GM12872 (cell line): ENCODE results near the gene KRT16.

Experiments used
- TF ChIP-seq, protein P1 (sequence below): IDR thresholded peaks from 3 replicates; pipeline ENCODE4 v1.5.1; 2011; ENCODE audit warnings: low read depth, mild to moderate bottlenecking, low read length, moderate library complexity; ENCODE audit not compliant: insufficient read depth

KRT16 gene

DNA sequence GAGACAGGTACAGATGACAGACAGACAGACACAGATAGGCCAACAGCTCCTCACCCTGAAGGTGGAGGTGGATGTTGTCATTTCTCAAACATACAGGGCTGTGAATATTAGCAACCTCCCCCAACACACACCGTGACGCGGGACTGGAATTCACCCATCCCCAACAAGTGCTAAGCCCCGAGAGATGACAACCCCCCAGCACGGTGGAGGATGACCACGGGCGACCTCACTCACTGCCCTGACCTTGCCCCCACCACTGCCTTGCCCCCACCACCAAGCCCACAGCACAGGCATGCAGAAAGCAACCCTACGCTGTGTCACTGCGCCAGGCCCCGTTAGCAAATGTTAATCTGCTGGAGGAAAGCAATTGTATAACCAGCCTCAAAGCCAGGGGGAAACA is 16.7 kb upstream of the KRT16 start:
- TF ChIP-seq, protein P1, sequence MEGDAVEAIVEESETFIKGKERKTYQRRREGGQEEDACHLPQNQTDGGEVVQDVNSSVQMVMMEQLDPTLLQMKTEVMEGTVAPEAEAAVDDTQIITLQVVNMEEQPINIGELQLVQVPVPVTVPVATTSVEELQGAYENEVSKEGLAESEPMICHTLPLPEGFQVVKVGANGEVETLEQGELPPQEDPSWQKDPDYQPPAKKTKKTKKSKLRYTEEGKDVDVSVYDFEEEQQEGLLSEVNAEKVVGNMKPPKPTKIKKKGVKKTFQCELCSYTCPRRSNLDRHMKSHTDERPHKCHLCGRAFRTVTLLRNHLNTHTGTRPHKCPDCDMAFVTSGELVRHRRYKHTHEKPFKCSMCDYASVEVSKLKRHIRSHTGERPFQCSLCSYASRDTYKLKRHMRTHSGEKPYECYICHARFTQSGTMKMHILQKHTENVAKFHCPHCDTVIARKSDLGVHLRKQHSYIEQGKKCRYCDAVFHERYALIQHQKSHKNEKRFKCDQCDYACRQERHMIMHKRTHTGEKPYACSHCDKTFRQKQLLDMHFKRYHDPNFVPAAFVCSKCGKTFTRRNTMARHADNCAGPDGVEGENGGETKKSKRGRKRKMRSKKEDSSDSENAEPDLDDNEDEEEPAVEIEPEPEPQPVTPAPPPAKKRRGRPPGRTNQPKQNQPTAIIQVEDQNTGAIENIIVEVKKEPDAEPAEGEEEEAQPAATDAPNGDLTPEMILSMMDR: no peak

DNA sequence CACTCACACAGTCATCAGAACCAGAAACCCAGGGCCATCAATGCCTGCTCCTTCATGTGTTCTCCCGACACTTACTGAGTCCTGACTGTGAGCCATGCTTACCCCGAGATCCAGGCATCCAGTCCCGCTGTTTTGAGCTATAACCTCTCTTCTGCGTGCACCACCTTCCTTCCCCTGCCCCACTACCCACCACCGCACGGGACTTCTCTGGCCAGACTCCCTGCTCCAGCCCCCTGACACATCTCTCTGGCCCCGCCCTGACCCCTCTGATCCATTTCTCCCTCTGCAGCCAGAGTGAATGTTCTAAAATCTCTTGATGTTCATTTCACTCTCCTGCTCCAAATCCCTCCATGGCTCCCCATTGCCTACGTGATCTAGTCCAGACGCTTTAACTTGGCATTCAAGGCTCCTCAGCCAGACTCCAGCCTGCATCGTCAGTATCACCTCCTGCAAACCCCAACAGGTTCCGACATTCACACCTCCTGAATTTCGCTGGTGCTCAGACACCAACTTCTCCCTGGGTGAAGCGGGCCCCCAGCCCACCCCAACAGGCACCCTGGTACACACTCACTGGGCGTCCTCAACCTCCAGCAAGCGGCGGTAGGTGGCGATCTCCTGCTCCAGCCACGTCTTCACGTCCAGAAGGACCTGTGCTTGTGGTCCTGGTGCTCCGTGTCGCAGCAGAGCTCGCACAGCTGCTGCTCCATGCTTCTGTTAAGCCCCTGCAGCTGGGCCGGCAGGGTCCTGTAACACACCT is 14.9 kb upstream of the KRT16 start:
- TF ChIP-seq, protein P1: no peak

DNA sequence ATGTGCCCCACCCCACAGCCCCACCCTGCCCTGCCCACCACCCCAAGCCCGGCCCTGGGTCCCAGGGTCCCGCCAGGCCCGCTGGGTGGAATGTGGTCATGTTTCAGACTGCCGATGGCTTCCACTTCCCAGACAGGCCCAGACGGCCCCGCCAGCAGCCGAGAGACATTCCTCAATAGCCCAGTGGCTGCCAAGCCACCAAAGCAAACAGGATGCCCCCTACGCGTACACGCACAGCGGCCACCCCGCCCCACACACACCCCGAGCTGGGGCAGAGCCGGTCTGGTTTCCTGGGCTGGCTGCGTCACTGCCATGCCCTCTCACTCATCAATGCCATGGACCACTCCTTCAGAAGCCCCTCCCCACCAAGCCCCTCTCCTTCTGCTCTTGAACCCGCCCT is 13.0 kb upstream of the KRT16 start:
- TF ChIP-seq, protein P1: no peak

DNA sequence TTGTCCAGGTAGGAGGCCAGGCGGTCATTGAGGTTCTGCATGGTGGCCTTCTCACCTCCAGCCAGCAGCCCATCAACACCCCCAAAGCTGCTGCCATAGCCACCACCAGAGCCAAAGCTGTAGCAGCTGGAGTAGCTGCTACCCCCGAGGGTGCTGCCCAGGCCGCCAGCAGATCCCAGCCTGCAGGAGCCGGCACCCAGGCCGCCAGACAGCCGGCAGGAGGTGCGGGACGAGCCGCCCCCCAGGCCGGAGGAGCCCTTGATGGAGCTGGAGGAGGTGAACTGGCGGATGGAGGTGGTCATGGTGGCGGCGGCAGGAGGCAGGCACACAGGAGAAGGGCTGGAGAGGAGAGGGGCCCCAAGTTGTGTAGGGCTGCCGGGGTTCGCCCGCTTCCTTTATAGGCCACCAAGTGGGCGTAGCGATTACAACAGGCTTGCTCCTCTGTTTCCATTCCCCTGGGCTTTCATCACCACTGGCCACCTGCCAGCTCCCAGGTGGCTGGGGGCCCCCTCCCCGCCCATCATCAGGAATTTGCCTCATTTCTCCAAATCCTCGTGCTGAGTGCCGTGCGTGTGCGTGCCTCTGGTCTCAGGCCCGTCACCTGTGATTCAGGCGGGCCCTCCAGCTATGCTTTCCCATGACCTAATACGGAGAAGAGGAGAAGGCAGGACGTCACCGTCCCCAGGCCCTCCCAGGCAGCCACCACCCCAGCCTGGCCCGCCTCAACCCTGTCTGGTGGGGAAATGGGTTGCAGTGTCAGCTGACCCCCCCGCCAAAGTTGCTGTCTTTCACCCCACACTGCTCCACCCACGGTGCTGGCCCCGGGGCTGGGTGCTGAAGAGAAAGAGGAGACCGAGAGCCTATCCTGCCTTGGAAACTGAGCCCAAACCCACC is 11.9 kb upstream of the KRT16 start, which contains the start of gene KRT17:
TSS of gene KRT17 (minus strand) at position 368 of the 894 bp plus-strand sequence. CDS start at position 302, 66 bp downstream.
- TF ChIP-seq, protein P1: no peak

DNA sequence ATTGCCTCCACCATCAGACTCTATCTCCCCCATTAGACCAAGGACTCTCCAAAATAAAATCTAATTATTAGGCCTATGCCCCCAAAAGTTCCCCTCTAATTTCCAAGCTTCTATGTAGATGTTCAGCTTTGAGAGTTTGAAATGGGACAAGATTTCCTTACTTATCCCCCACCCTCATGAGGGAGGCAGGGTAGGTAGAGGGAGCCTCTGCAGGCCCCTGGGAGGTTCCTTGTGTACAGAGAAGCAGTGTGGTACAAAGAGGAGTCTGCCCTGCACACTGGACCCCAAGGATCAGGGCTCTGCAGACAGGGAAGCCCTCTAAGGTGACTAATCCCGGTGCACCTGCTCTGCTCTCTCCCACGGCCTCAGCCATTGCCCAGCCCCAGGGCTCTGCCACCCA is 9.3 kb upstream of the KRT16 start:
- TF ChIP-seq, protein P1: no peak

DNA sequence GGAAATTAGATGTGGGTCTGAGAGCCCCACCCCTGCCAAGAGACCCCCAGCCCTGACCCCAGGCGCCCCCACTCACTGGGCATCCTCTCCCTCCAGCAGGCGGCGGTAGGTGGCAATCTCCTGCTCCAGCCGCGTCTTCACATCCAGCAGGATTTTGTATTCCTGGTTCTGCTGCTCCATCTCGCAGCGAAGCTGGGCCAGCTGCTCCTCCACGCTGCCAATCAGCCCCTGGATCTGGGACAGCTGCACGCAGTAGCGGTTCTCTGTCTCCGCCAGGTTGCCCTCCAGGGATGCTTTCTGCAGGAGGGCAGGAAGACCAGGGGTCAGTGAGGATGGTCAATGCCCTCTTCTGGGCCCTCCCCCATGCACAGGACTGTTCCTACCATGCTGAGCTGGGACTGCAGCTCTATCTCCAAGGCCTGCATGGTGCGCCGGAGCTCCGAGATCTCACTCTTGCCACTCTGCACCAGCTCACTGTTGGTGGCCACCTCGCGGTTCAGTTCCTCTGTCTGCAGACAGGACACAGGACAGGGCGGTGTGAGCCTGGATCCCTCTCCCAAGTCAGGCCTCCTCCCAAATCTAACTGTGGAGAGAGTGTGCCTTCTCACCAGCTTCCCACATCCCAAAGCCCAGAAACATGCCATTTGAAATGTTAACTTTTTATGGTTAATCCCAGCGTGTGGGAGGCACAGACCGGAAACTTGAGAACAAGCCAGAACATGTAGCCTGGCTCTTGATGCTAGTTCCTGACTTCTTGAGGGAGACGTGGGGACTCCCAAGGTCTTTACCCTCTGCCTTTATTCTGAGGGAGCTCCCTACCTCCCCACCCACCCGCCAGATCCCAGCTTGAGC is 8.2 kb upstream of the KRT16 start:
- TF ChIP-seq, protein P1: no peak
